ENCODE results near the gene DLG1.

DNA sequence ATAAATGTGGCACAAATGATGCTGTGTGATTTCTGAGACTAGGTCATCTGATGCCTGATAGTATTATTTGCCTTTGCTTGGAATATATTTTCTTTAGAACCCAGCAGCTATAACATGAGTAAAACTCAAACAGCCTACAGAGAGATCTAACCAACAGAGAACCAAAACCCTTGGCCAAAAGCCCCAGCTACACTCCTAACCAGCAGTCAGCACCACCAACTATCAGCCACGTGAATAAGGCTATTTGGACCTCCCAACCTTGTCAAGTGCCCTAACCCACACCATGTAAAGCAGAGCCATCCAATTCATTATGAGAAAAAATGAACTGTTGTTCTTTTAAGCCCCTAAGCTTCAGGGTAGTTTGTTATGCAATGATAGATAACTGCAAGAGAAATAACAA is 154.2 kb downstream of the DLG1 start:
- TF ChIP-seq, protein P1, sequence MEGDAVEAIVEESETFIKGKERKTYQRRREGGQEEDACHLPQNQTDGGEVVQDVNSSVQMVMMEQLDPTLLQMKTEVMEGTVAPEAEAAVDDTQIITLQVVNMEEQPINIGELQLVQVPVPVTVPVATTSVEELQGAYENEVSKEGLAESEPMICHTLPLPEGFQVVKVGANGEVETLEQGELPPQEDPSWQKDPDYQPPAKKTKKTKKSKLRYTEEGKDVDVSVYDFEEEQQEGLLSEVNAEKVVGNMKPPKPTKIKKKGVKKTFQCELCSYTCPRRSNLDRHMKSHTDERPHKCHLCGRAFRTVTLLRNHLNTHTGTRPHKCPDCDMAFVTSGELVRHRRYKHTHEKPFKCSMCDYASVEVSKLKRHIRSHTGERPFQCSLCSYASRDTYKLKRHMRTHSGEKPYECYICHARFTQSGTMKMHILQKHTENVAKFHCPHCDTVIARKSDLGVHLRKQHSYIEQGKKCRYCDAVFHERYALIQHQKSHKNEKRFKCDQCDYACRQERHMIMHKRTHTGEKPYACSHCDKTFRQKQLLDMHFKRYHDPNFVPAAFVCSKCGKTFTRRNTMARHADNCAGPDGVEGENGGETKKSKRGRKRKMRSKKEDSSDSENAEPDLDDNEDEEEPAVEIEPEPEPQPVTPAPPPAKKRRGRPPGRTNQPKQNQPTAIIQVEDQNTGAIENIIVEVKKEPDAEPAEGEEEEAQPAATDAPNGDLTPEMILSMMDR (IDR thresholded peaks at IDR 0.05; ENCODE audit: low read length), result no peak
- TF ChIP-seq EZH2phosphoT487 (IDR thresholded peaks at IDR 0.05; ENCODE audit: low read length), result no peak

Data from MM.1S (cell line).